ENCODE measurements around the gene SND1. TPM values are rescaled to one million over a fixed set of nuclear protein-coding genes. Genes with fewer than 3 reads are reported as not detected.

SND1 gene
- polyA plus RNA-seq, 4 donors = 47.2 to 148 (median 92.2) TPM

DNA sequence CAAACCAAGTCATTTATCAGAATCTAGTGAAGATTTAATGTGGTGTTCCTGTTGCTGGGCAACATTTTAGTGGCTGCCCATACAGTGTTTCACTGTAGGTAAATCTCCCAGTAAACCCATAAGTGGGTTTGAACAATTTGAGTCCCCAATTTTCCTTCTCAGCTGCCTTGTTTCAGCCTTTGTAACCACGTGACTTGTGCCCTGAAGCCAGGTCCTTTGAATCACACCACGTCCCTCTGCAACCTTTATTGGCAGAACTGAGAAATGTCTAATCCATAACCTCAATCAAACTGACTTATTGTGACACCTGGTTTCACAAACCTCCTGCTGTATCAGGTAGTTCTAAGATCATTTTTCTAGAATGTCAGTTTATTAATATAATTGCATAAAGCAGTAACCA lies 30.1 kb downstream of the SND1 start:
- H3K27ac ChIP-seq (ENCODE audit: low read depth in 1 of 3, low read length in 2 of 3) = no peak overlapping the region
- no peak for FAIRE-seq
- WGBS, 3 donors = 79 to 91% (median 82%) methylated on average over 2 of the region's 2 CpGs
- H3K4me3 ChIP-seq (ENCODE audit: low read depth in 1 of 3, low read length in 3 of 3) = no peak overlapping the region
- H3K27me3 ChIP-seq (ENCODE audit: control insufficient read depth in 3 of 3, insufficient read depth in 3 of 3, low read length in 3 of 3) = no peaks in the 10 kb centered on the region
- DNase-seq = no peak
- H3K36me3 ChIP-seq (ENCODE audit: control insufficient read depth in 3 of 3, insufficient read depth in 2 of 3, low read depth in 1 of 3, low read length in 3 of 3) = peaks cover 0 to 9% (median 6%) of the 10 kb centered on the region in 3 donors
- peaks cover 0 to 2% (median 0%) of the 10 kb centered on the region in 3 donors for H3K4me1 ChIP-seq (ENCODE audit: control insufficient read depth in 3 of 3, insufficient read depth in 2 of 3, low read depth in 1 of 3, low read length in 2 of 3)
- H3K9me3 ChIP-seq (ENCODE audit: control insufficient read depth in 2 of 2, insufficient read depth in 1 of 2, low read depth in 1 of 2, low read length in 1 of 2) = peaks cover 0 to 6% of the 10 kb centered on the region in 2 donors

DNA sequence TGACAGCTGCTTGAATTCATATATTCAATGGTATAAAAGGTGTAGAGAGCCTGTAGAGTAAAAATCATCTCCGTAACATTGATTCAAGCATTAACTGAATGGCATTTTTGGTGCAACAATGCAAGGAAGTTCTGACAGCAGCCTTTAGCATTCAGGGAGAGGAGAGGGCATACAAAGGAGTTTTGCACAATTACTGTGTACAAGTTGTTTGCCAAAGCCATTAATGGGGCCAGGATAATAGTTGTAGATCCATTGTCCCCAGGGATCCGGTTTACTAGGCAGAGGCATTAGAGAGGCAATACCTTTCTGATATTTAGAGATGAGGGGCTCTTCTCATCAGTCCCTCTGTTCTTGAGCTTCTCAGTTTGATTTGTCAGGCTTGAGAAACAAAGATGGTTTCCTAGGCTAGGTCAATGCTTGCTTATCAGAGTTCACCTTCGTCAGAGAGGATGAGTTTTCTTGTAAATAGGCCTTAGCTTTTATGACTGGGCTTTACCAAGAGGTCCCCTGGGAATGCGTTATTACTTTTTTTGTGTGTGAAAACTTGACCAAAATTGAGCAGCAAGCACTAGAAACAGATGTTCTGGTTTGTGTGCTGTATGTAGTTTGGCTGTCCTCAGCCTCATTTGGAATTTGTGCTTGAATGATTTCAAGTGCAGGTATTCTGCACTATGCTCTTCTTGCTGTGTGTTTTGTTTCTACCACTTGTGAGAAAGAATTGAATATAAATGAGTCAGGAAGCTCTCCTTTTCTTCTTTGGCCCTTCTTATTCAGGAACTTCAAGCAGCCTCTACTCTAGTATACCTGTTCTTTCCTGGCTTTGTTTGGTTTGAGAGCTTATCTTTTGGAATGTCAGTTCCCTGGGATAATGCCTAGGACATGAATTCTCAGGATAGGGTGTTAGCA lies 32.0 kb downstream of the SND1 start:
- H3K36me3 ChIP-seq (ENCODE audit: control insufficient read depth in 3 of 3, insufficient read depth in 2 of 3, low read depth in 1 of 3, low read length in 3 of 3) = peaks cover 4 to 16% (median 5%) of the 10 kb centered on the region in 3 donors
- WGBS, 3 donors = 69 to 73% (median 70%) methylated on average over 4 of the region's 4 CpGs
- peaks cover 0 to 2% (median 0%) of the 10 kb centered on the region in 3 donors for H3K4me1 ChIP-seq (ENCODE audit: control insufficient read depth in 3 of 3, insufficient read depth in 2 of 3, low read depth in 1 of 3, low read length in 2 of 3)
- FAIRE-seq = no peak
- no peak overlapping the region for H3K27ac ChIP-seq (ENCODE audit: low read depth in 1 of 3, low read length in 2 of 3)
- H3K4me3 ChIP-seq (ENCODE audit: low read depth in 1 of 3, low read length in 3 of 3) = no peak overlapping the region
- peaks cover 0 to 6% of the 10 kb centered on the region in 2 donors for H3K9me3 ChIP-seq (ENCODE audit: control insufficient read depth in 2 of 2, insufficient read depth in 1 of 2, low read depth in 1 of 2, low read length in 1 of 2)
- no peaks in the 10 kb centered on the region for H3K27me3 ChIP-seq (ENCODE audit: control insufficient read depth in 3 of 3, insufficient read depth in 3 of 3, low read length in 3 of 3)
- DNase-seq = no peak

DNA sequence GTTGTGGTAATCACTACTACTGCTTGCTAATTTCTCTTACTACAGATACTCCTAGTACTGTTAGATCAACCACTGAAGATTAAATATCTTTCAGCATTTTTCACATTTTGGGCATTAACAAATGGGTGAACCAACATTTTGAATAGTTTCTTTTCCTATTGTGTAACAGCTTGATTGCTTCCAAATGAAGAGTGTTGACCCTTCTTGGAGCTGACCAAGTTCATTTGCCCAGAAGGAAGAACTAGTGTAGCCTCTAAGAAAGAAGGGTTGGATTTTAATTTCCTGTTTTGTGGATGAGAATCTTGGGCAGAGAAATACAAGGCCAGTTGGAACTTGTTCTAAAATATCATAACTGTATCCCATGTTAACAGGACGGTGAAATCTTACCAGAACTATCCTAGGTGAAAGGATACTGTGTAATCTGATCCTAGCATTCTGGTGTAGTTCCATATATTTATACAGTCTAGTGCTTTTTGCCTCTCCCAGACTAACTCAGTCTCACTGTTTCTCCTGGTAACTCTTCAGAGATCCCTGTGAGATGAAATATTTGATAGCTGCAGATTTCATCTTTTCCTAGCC lies 37.3 kb downstream of the SND1 start:
- no peak for FAIRE-seq
- 85 to 100% (median 90%) methylated on average over 1 of the region's 1 CpG for WGBS, 3 donors
- peaks cover 9 to 37% (median 9%) of the 10 kb centered on the region in 3 donors for H3K36me3 ChIP-seq (ENCODE audit: control insufficient read depth in 3 of 3, insufficient read depth in 2 of 3, low read depth in 1 of 3, low read length in 3 of 3)

DNA sequence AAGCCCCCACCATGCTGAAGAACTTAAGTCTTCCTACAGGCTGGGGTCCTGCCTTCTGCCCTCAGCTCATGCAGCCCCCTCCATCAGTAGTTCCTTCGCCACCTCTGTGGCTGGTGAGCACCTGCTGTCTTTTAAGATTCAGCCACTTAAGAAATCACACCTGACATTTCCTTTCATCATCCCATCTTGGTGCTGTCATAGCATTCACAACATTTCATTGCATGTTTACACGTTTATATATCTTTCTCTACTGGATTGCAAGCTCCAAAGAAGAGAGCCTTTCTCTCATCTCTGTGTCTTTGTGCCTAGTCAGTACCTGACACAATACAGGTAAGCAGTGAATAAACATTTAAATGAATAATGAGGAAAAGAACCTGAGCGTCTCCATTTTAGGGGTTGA lies 38.3 kb downstream of the SND1 start:
- Histone ChIP-seq H3K9me3 (ENCODE audit: control insufficient read depth in 2 of 2, insufficient read depth in 1 of 2, low read depth in 1 of 2, low read length in 1 of 2) (no peaks in the 10 kb centered on the region), H3K4me1 (ENCODE audit: control insufficient read depth in 3 of 3, insufficient read depth in 2 of 3, low read depth in 1 of 3, low read length in 2 of 3) (peaks cover 0 to 2% (median 0%) of the 10 kb centered on the region in 3 donors), H3K27me3 (ENCODE audit: control insufficient read depth in 3 of 3, insufficient read depth in 3 of 3, low read length in 3 of 3) (no peaks in the 10 kb centered on the region), H3K27ac (ENCODE audit: low read depth in 1 of 3, low read length in 2 of 3) (no peak overlapping the region), H3K4me3 (ENCODE audit: low read depth in 1 of 3, low read length in 3 of 3) (no peak overlapping the region), H3K36me3 (ENCODE audit: control insufficient read depth in 3 of 3, insufficient read depth in 2 of 3, low read depth in 1 of 3, low read length in 3 of 3) (peaks cover 10 to 43% (median 13%) of the 10 kb centered on the region in 3 donors)
- FAIRE-seq (no peak), DNase-seq (no peak)
- WGBS, 3 donors = 87 to 94% (median 92%) methylated on average over 3 of the region's 3 CpGs

More for the DNA sequence above, 37.3 kb downstream of the SND1 start:
- no peak overlapping the region for H3K27ac ChIP-seq (ENCODE audit: low read depth in 1 of 3, low read length in 2 of 3)
- no peaks in the 10 kb centered on the region for H3K27me3 ChIP-seq (ENCODE audit: control insufficient read depth in 3 of 3, insufficient read depth in 3 of 3, low read length in 3 of 3)
- no peak overlapping the region for H3K4me3 ChIP-seq (ENCODE audit: low read depth in 1 of 3, low read length in 3 of 3)
- H3K9me3 ChIP-seq (ENCODE audit: control insufficient read depth in 2 of 2, insufficient read depth in 1 of 2, low read depth in 1 of 2, low read length in 1 of 2) = no peaks in the 10 kb centered on the region
- no peak for DNase-seq
- H3K4me1 ChIP-seq (ENCODE audit: control insufficient read depth in 3 of 3, insufficient read depth in 2 of 3, low read depth in 1 of 3, low read length in 2 of 3) = peaks cover 0 to 2% (median 0%) of the 10 kb centered on the region in 3 donors

DNA sequence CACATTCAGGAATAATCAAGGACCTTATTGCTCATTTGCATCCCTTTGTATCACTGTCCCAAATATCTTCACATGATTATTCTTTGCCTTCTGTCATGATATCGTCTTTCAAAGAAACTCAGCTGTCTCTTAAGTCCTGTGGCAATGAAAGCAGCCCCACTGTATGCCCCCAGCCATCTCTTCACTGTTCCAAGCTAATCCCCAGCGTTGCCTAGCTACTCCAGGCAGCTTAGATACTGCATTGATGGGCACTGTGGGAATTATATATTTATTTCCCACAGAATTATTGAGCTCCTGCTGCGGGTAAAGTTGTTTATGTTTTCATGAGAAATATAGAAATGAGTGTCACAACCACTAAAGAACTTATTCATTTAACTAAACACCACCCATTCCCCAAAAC lies 38.8 kb downstream of the SND1 start:
- no peak for DNase-seq
- Histone ChIP-seq H3K27me3 (ENCODE audit: control insufficient read depth in 3 of 3, insufficient read depth in 3 of 3, low read length in 3 of 3) (no peaks in the 10 kb centered on the region), H3K27ac (ENCODE audit: low read depth in 1 of 3, low read length in 2 of 3) (no peak overlapping the region), H3K9me3 (ENCODE audit: control insufficient read depth in 2 of 2, insufficient read depth in 1 of 2, low read depth in 1 of 2, low read length in 1 of 2) (no peaks in the 10 kb centered on the region), H3K36me3 (ENCODE audit: control insufficient read depth in 3 of 3, insufficient read depth in 2 of 3, low read depth in 1 of 3, low read length in 3 of 3) (peaks cover 12 to 45% (median 13%) of the 10 kb centered on the region in 3 donors), H3K4me1 (ENCODE audit: control insufficient read depth in 3 of 3, insufficient read depth in 2 of 3, low read depth in 1 of 3, low read length in 2 of 3) (no peaks in the 10 kb centered on the region), H3K4me3 (ENCODE audit: low read depth in 1 of 3, low read length in 3 of 3) (no peak overlapping the region)
- 92 to 95% (median 93%) methylated on average over 3 of the region's 3 CpGs for WGBS, 3 donors
- FAIRE-seq = no peak

DNA sequence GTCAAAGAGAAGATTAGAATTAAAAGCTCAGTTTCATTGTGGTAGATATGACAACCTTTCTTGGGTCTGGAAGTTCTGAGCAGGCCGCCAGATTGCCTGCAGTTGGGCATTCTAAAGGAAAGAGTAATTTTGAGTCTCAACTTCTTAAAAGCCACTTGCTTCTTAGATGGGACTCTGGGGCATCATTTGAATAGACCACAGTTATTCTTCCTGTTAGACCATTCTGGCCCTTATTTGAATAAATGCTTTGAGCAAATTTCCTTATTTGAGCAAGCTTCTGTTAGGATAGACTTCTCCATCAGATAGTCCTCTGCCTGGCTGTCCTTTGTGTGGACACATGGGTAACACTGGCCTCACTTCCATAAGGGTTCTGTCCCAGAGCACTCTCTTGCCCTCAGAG lies 40.2 kb downstream of the SND1 start:
- Histone ChIP-seq H3K27me3 (ENCODE audit: control insufficient read depth in 3 of 3, insufficient read depth in 3 of 3, low read length in 3 of 3) (no peaks in the 10 kb centered on the region), H3K4me1 (ENCODE audit: control insufficient read depth in 3 of 3, insufficient read depth in 2 of 3, low read depth in 1 of 3, low read length in 2 of 3) (no peaks in the 10 kb centered on the region), H3K27ac (ENCODE audit: low read depth in 1 of 3, low read length in 2 of 3) (no peak overlapping the region), H3K9me3 (ENCODE audit: control insufficient read depth in 2 of 2, insufficient read depth in 1 of 2, low read depth in 1 of 2, low read length in 1 of 2) (no peaks in the 10 kb centered on the region), H3K36me3 (ENCODE audit: control insufficient read depth in 3 of 3, insufficient read depth in 2 of 3, low read depth in 1 of 3, low read length in 3 of 3) (peaks cover 11 to 42% (median 12%) of the 10 kb centered on the region in 3 donors), H3K4me3 (ENCODE audit: low read depth in 1 of 3, low read length in 3 of 3) (no peak overlapping the region)
- DNase-seq (no peak), FAIRE-seq (no peak)
- 92 to 100% (median 95%) methylated on average over 1 of the region's 1 CpG for WGBS, 3 donors

DNA sequence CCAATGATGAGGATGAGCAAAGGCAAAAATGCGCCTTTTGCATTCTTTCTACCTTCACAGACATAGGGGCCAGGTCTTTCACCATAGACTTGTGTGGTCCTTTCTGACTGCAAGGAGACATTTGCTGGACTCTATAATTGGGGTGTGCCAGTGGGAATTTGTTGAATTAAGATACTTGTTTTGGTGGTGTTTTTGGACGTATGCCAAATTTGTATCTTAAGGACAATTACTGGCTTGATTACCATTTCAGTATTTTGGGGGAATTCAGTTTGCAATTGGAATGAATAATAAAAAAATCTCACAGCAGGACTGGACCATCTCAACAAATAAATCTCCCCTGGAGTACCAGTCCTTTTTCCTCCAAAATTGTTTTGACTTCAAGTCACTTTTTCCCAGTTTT lies 47.9 kb downstream of the SND1 start:
- 90 to 93% (median 90%) methylated on average over 2 of the region's 2 CpGs for WGBS, 3 donors
- Histone ChIP-seq H3K36me3 (ENCODE audit: control insufficient read depth in 3 of 3, insufficient read depth in 2 of 3, low read depth in 1 of 3, low read length in 3 of 3) (peaks cover 17 to 32% (median 32%) of the 10 kb centered on the region in 3 donors), H3K4me3 (ENCODE audit: low read depth in 1 of 3, low read length in 3 of 3) (no peak overlapping the region), H3K27ac (ENCODE audit: low read depth in 1 of 3, low read length in 2 of 3) (no peak overlapping the region), H3K4me1 (ENCODE audit: control insufficient read depth in 3 of 3, insufficient read depth in 2 of 3, low read depth in 1 of 3, low read length in 2 of 3) (no peaks in the 10 kb centered on the region), H3K27me3 (ENCODE audit: control insufficient read depth in 3 of 3, insufficient read depth in 3 of 3, low read length in 3 of 3) (no peaks in the 10 kb centered on the region), H3K9me3 (ENCODE audit: control insufficient read depth in 2 of 2, insufficient read depth in 1 of 2, low read depth in 1 of 2, low read length in 1 of 2) (no peaks in the 10 kb centered on the region)
- no peak for DNase-seq
- no peak for FAIRE-seq

DNA sequence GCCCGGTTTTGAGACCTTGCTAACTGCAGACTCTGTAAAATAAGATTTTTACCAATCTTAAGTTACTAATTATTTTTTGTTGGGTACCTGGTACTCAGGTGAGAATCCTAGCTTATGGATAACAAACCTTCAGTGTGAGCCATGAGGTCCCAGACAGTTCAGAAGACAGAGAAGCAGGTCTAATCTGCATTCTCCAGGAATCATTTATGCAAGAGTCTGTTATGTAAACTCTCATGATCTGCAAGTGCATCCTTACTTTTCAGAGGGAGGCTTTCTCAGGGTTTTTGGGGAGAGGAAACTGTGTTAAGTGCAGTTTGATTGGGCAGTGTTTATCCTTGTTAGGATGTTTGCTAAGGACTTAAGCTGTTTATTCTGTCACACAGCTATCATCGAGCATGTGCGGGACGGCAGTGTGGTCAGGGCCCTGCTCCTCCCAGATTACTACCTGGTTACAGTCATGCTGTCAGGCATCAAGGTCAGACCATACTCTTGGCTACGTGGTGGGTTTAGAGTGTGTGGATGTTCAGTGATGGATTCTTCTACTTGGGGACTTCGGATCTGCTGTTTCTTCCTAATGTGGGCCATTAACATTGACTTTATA lies 50.2 kb downstream of the SND1 start:
- Histone ChIP-seq H3K4me3 (ENCODE audit: low read depth in 1 of 3, low read length in 3 of 3) (no peak overlapping the region), H3K27ac (ENCODE audit: low read depth in 1 of 3, low read length in 2 of 3) (no peak overlapping the region), H3K4me1 (ENCODE audit: control insufficient read depth in 3 of 3, insufficient read depth in 2 of 3, low read depth in 1 of 3, low read length in 2 of 3) (no peaks in the 10 kb centered on the region), H3K36me3 (ENCODE audit: control insufficient read depth in 3 of 3, insufficient read depth in 2 of 3, low read depth in 1 of 3, low read length in 3 of 3) (peaks cover 15 to 30% (median 25%) of the 10 kb centered on the region in 3 donors), H3K9me3 (ENCODE audit: control insufficient read depth in 2 of 2, insufficient read depth in 1 of 2, low read depth in 1 of 2, low read length in 1 of 2) (no peaks in the 10 kb centered on the region), H3K27me3 (ENCODE audit: control insufficient read depth in 3 of 3, insufficient read depth in 3 of 3, low read length in 3 of 3) (no peaks in the 10 kb centered on the region)
- WGBS, 3 donors = 88 to 91% (median 90%) methylated on average over 6 of the region's 6 CpGs
- DNase-seq (no peak), FAIRE-seq (no peak)
